Measurements from ENCODE around the gene PARP14. TPM values are rescaled to one million over a fixed set of nuclear protein-coding genes. Genes with fewer than 3 reads are reported as not detected.
A peak's percentile ranks its signal among the peaks of the same experiment; 100 is the strongest.
"Not testable (repeated sequence)": the region's sequence is repeated elsewhere in the genome, so short reads cannot be mapped to it uniquely, and the experiment has no call there.

The PARP14 gene
- total and polyA plus RNA-seq, 5 donors, result 6.9 to 21.8 (median 13.9) TPM

GRCh38 chr3:122678506-122678905 lies 2.1 kb upstream of the PARP14 start:
- WGBS, result 61% methylated on average over 5 of the region's 5 CpGs

GRCh38 chr3:122679085-122679881 lies 1.4 kb upstream of the PARP14 start:
- intact Hi-C loops (cut with DNase I), result loop anchor here (2.0 to 10.0 kb wide), 6 partner anchors 114 to 287 kb away; partner anchors contain the start of genes DTX3L (in 1 of the 4), PARP9 (in 1 of the 4) and WDR5B (in 1 of the 4)
- Histone ChIP-seq H3K4me3 (ENCODE audit: low read length) (peak overlapping the region; percentile 92), H3K4me1 (ENCODE audit: control insufficient read depth, insufficient read depth, low read length) (no peaks in the 10 kb centered on the region), H3K9me3 (ENCODE audit: control insufficient read depth, low read length) (no peaks in the 10 kb centered on the region), H3K27ac (ENCODE audit: low read length) (peak overlapping the region; percentile 49), H3K27me3 (ENCODE audit: control insufficient read depth, insufficient read depth) (no peaks in the 10 kb centered on the region)
- DNase-seq (peak; percentile 85 to 91 (median 88)), ATAC-seq (peak; percentile 78 to 79)
- 4% methylated on average over 16 of the region's 16 CpGs for WGBS

More at GRCh38 chr3:122678506-122678905, 2.1 kb upstream of the PARP14 start:
- Histone ChIP-seq H3K9me3 (ENCODE audit: control insufficient read depth, low read length) (no peaks in the 10 kb centered on the region), H3K27me3 (ENCODE audit: control insufficient read depth, insufficient read depth) (no peaks in the 10 kb centered on the region), H3K27ac (ENCODE audit: low read length) (no peak overlapping the region), H3K4me3 (ENCODE audit: low read length) (no peak overlapping the region), H3K4me1 (ENCODE audit: control insufficient read depth, insufficient read depth, low read length) (no peaks in the 10 kb centered on the region)
- intact Hi-C loops (cut with DNase I), result loop anchor here (2.0 to 10.0 kb wide), 6 partner anchors 114 to 286 kb away; partner anchors contain the start of genes DTX3L (in 1 of the 4), PARP9 (in 1 of the 4) and WDR5B (in 1 of the 4)
- DNase-seq (peak in 1 of 3 donors; percentile 69), ATAC-seq (no peak)

GRCh38 chr3:122679882-122680474 lies 661 bp upstream of the PARP14 start:
- DNase-seq, result peak in 1 of 3 donors; percentile 63
- intact Hi-C loops (cut with DNase I), result loop anchor here (2.0 to 10.0 kb wide), 7 partner anchors 113 to 288 kb away; partner anchors contain the start of genes DTX3L (in 1 of the 4), PARP9 (in 1 of the 4) and WDR5B (in 1 of the 4)
- Histone ChIP-seq H3K4me3 (ENCODE audit: low read length) (peak overlapping the region; percentile 92), H3K27me3 (ENCODE audit: control insufficient read depth, insufficient read depth) (no peaks in the 10 kb centered on the region), H3K27ac (ENCODE audit: low read length) (peak overlapping the region; percentile 68), H3K4me1 (ENCODE audit: control insufficient read depth, insufficient read depth, low read length) (no peaks in the 10 kb centered on the region), H3K9me3 (ENCODE audit: control insufficient read depth, low read length) (no peaks in the 10 kb centered on the region)
- ATAC-seq, result peak; percentile 60 to 69
- 24% methylated on average over 10 of the region's 10 CpGs for WGBS

- intact Hi-C loops (cut with DNase I), result loop anchor here in 2 of 4 donors (5.0 kb wide), 2 partner anchors 114 to 289 kb away; no protein-coding TSS in a partner anchor
- no peak for ATAC-seq
- Histone ChIP-seq H3K4me1 (ENCODE audit: control insufficient read depth, insufficient read depth, low read length) (no peaks in the 10 kb centered on the region), H3K27me3 (ENCODE audit: control insufficient read depth, insufficient read depth) (no peaks in the 10 kb centered on the region), H3K27ac (ENCODE audit: low read length) (peak overlapping the region; percentile 43), H3K9me3 (ENCODE audit: control insufficient read depth, low read length) (no peaks in the 10 kb centered on the region), H3K4me3 (ENCODE audit: low read length) (peak overlapping the region; percentile 92)
- DNase-seq, result peak in 1 of 3 donors; percentile 49
- 26% methylated on average over 24 of the region's 24 CpGs for WGBS
Measured at GRCh38 chr3:122681284-122681973, 790 bp downstream of the PARP14 start.

- peak overlapping the region; percentile 43 for H3K27ac ChIP-seq (ENCODE audit: low read length)
- no peak for ATAC-seq
- no peaks in the 10 kb centered on the region for H3K9me3 ChIP-seq (ENCODE audit: control insufficient read depth, low read length)
- peak overlapping the region; percentile 92 for H3K4me3 ChIP-seq (ENCODE audit: low read length)
- no peaks in the 10 kb centered on the region for H3K4me1 ChIP-seq (ENCODE audit: control insufficient read depth, insufficient read depth, low read length)
- no peak for DNase-seq
- H3K27me3 ChIP-seq (ENCODE audit: control insufficient read depth, insufficient read depth), result no peaks in the 10 kb centered on the region
- 67% methylated on average over 3 of the region's 3 CpGs for WGBS
- intact Hi-C loops (cut with DNase I), result loop anchor here in 2 of 4 donors (5.0 kb wide), 2 partner anchors 115 to 290 kb away; no protein-coding TSS in a partner anchor
Measured at GRCh38 chr3:122681974-122682409, 1.4 kb downstream of the PARP14 start.

GRCh38 chr3:122682778-122683411 lies 2.3 kb downstream of the PARP14 start:
- ATAC-seq; H3K4me1 ChIP-seq (ENCODE audit: control insufficient read depth, insufficient read depth, low read length); H3K27me3 ChIP-seq (ENCODE audit: control insufficient read depth, insufficient read depth); DNase-seq; H3K9me3 ChIP-seq (ENCODE audit: control insufficient read depth, low read length): not testable (repeated sequence)
- intact Hi-C loops (cut with DNase I), result loop anchor here in 2 of 4 donors (5.0 kb wide), 2 partner anchors 116 to 291 kb away; no protein-coding TSS in a partner anchor
- WGBS, result 74% methylated on average over 11 of the region's 11 CpGs
- Histone ChIP-seq H3K27ac (ENCODE audit: low read length) (peak overlapping the region; percentile 18), H3K4me3 (ENCODE audit: low read length) (peak overlapping the region; percentile 4)

- H3K9me3 ChIP-seq (ENCODE audit: control insufficient read depth, low read length), result no peaks in the 10 kb centered on the region
- ATAC-seq, result peak; percentile 35 to 47
- H3K4me3 ChIP-seq (ENCODE audit: low read length), result no peak overlapping the region
- intact Hi-C loops (cut with DNase I), result no loop called here
- H3K27me3 ChIP-seq (ENCODE audit: control insufficient read depth, insufficient read depth), result no peaks in the 10 kb centered on the region
- H3K27ac ChIP-seq (ENCODE audit: low read length), result no peak overlapping the region
- WGBS, result 83% methylated on average over 2 of the region's 2 CpGs
- no peaks in the 10 kb centered on the region for H3K4me1 ChIP-seq (ENCODE audit: control insufficient read depth, insufficient read depth, low read length)
- DNase-seq, result no peak
Measured at GRCh38 chr3:122687298-122687697, 6.7 kb downstream of the PARP14 start.

GRCh38 chr3:122688996-122689395 lies 8.4 kb downstream of the PARP14 start:
- H3K4me1 ChIP-seq (ENCODE audit: control insufficient read depth, insufficient read depth, low read length), result no peaks in the 10 kb centered on the region
- intact Hi-C loops (cut with DNase I), result no loop called here
- no peak overlapping the region for H3K27ac ChIP-seq (ENCODE audit: low read length)
- 77% methylated on average over 4 of the region's 4 CpGs for WGBS
- no peaks in the 10 kb centered on the region for H3K9me3 ChIP-seq (ENCODE audit: control insufficient read depth, low read length)
- H3K27me3 ChIP-seq (ENCODE audit: control insufficient read depth, insufficient read depth), result no peaks in the 10 kb centered on the region
- no peak overlapping the region for H3K4me3 ChIP-seq (ENCODE audit: low read length)
- ATAC-seq (no peak), DNase-seq (no peak)

GRCh38 chr3:122689587-122689986 lies 8.9 kb downstream of the PARP14 start:
- ATAC-seq (no peak), DNase-seq (no peak)
- Histone ChIP-seq H3K27me3 (ENCODE audit: control insufficient read depth, insufficient read depth) (no peaks in the 10 kb centered on the region), H3K4me1 (ENCODE audit: control insufficient read depth, insufficient read depth, low read length) (no peaks in the 10 kb centered on the region), H3K4me3 (ENCODE audit: low read length) (no peak overlapping the region), H3K27ac (ENCODE audit: low read length) (no peak overlapping the region), H3K9me3 (ENCODE audit: control insufficient read depth, low read length) (no peaks in the 10 kb centered on the region)
- 91% methylated on average over 2 of the region's 2 CpGs for WGBS
- intact Hi-C loops (cut with DNase I), result no loop called here

GRCh38 chr3:122690096-122690495 lies 9.5 kb downstream of the PARP14 start:
- no peak for DNase-seq
- Histone ChIP-seq H3K4me1 (ENCODE audit: control insufficient read depth, insufficient read depth, low read length) (no peaks in the 10 kb centered on the region), H3K27ac (ENCODE audit: low read length) (no peak overlapping the region), H3K9me3 (ENCODE audit: control insufficient read depth, low read length) (no peaks in the 10 kb centered on the region), H3K27me3 (ENCODE audit: control insufficient read depth, insufficient read depth) (no peaks in the 10 kb centered on the region), H3K4me3 (ENCODE audit: low read length) (no peak overlapping the region)
- no peak for ATAC-seq
- intact Hi-C loops (cut with DNase I), result no loop called here
- WGBS, result 95% methylated on average over 1 of the region's 1 CpG
